Neural progenitor cell (in vitro differentiated cells): ENCODE data around the gene HECTD2. TPM values are rescaled to one million over a fixed set of nuclear protein-coding genes. Genes with fewer than 3 reads are reported as not detected.

Source experiments
- DNase-seq: peaks from one replicate; pipeline ENCODE4 v3.0.0-alpha.2; 2016; ENCODE audit warnings: low spot score
- H2AFZ ChIP-seq: fragments of 200-600 bp; sonication (generic); replicated peaks from 2 replicates; pipeline ENCODE4 v1.6.1; 2016; ENCODE audit warnings: antibody characterized with exemption
- H3F3A ChIP-seq: fragments of 200-600 bp; sonication (generic); 2 replicates; pipeline ENCODE4 v1.6.1; 2016; ENCODE audit warnings: antibody characterized with exemption, low read depth
- H3K27ac ChIP-seq: fragments of 200-600 bp; sonication (generic); 2 replicates; pipeline ENCODE4 v1.5.1; 2016; ENCODE audit warnings: mild to moderate bottlenecking
- H3K27me3 ChIP-seq: fragments of 200-600 bp; sonication (generic); 2 replicates; pipeline ENCODE4 v1.6.1; 2016; ENCODE audit warnings: mild to moderate bottlenecking, moderate library complexity
- H3K36me3 ChIP-seq: fragments of 200-600 bp; sonication (generic); 2 replicates; pipeline ENCODE4 v1.5.1; 2016
- H3K4me1 ChIP-seq: fragments of 200-600 bp; sonication (generic); 2 replicates; pipeline ENCODE4 v1.6.1; 2016; ENCODE audit warnings: mixed run types
- H3K4me2 ChIP-seq: fragments of 200-600 bp; sonication (generic); 2 replicates; pipeline ENCODE4 v1.6.1; 2016
- H3K4me3 ChIP-seq: fragments of 200-600 bp; sonication (generic); 2 replicates; pipeline ENCODE4 v1.5.1; 2016
- H3K79me2 ChIP-seq: fragments of 200-600 bp; sonication (generic); 2 replicates; pipeline ENCODE4 v1.6.1; 2016; ENCODE audit warnings: low read depth
- H3K9ac ChIP-seq: fragments of 200-600 bp; sonication (generic); 2 replicates; pipeline ENCODE4 v1.6.1; 2016
- H3K9me3 ChIP-seq: fragments of 200-600 bp; sonication (generic); 2 replicates; pipeline ENCODE4 v1.5.1; 2016; ENCODE audit warnings: low read depth
- H4K20me1 ChIP-seq: fragments of 200-600 bp; sonication (generic); 2 replicates; pipeline ENCODE4 v1.6.1; 2016; ENCODE audit warnings: low read depth
- H3K27ac Mint-ChIP-seq: 3 replicates; pipeline ENCODE4 v1.8.0; 2021; ENCODE audit warnings: mixed read lengths
- H3K27me3 Mint-ChIP-seq: 2 replicates; pipeline ENCODE4 v1.8.0; 2022; ENCODE audit warnings: low read depth, mild to moderate bottlenecking, inconsistent platforms, moderate library complexity, mixed read lengths; ENCODE audit not compliant: insufficient read depth
- H3K36me3 Mint-ChIP-seq: 3 replicates; pipeline ENCODE4 v1.8.0; 2021; ENCODE audit warnings: mixed read lengths
- H3K4me1 Mint-ChIP-seq: 3 replicates; pipeline ENCODE4 v1.8.0; 2021; ENCODE audit warnings: mixed read lengths
- H3K4me3 Mint-ChIP-seq: 3 replicates; pipeline ENCODE4 v1.8.0; 2021; ENCODE audit warnings: mild to moderate bottlenecking, moderate library complexity, mixed read lengths
- H3K9me3 Mint-ChIP-seq: 3 replicates; pipeline ENCODE4 v1.8.0; 2020; ENCODE audit warnings: mixed read lengths
- EZH2 ChIP-seq: fragments of 200-600 bp; sonication (generic); IDR thresholded peaks from 2 replicates; pipeline ENCODE4 v1.6.1; 2017; ENCODE audit warnings: antibody characterized with exemption, mild to moderate bottlenecking, moderate library complexity
- EZH2phosphoT487 ChIP-seq: fragments of 200-600 bp; sonication (generic); IDR thresholded peaks from 2 replicates; pipeline ENCODE4 v1.6.1; 2017; ENCODE audit warnings: antibody characterized with exemption
- total RNA-seq: library from RNA; depleted of rRNA; stranded (reverse); fragments of >200 nt; gene quantifications from 2 replicates; pipeline ENCODE4 v1.2.3, GENCODE V29; 2015; ENCODE audit warnings: low replicate concordance
- TF ChIP-seq, protein P1 (sequence below): fragments of 200-600 bp; sonication (generic); IDR thresholded peaks from 2 replicates; pipeline ENCODE4 v1.5.1; 2017; ENCODE audit warnings: antibody characterized with exemption, mild to moderate bottlenecking

The HECTD2 gene
- total RNA-seq, 1 donor from 2014 or later = 51.5 TPM

GRCh38 chr10:91517394-91517793, 107.2 kb downstream of the HECTD2 start:
- Mint-ChIP-seq H3K27ac (no peak overlapping the region), H3K36me3 (peaks cover 27% of the 10 kb centered on the region), H3K27me3 (no peaks in the 10 kb centered on the region), H3K4me1 (no peaks in the 10 kb centered on the region), H3K4me3 (no peak overlapping the region), H3K9me3 (no peaks in the 10 kb centered on the region)
- Histone ChIP-seq H3K4me2 (no peak overlapping the region), H3K27me3 (no peaks in the 10 kb centered on the region), H3K9ac (no peak overlapping the region), H2AFZ (no peak overlapping the region), H3K79me2 (no peaks in the 10 kb centered on the region), H3K27ac (no peak overlapping the region), H3K4me1 (no peaks in the 10 kb centered on the region), H3K4me3 (no peak overlapping the region), H4K20me1 (no peaks in the 10 kb centered on the region), H3F3A (no peaks in the 10 kb centered on the region), H3K36me3 (no peaks in the 10 kb centered on the region), H3K9me3 (peaks cover 6% of the 10 kb centered on the region)
- DNase-seq = no peak
- TF ChIP-seq EZH2 (no peak), EZH2phosphoT487 (no peak)
- TF ChIP-seq, protein P1, sequence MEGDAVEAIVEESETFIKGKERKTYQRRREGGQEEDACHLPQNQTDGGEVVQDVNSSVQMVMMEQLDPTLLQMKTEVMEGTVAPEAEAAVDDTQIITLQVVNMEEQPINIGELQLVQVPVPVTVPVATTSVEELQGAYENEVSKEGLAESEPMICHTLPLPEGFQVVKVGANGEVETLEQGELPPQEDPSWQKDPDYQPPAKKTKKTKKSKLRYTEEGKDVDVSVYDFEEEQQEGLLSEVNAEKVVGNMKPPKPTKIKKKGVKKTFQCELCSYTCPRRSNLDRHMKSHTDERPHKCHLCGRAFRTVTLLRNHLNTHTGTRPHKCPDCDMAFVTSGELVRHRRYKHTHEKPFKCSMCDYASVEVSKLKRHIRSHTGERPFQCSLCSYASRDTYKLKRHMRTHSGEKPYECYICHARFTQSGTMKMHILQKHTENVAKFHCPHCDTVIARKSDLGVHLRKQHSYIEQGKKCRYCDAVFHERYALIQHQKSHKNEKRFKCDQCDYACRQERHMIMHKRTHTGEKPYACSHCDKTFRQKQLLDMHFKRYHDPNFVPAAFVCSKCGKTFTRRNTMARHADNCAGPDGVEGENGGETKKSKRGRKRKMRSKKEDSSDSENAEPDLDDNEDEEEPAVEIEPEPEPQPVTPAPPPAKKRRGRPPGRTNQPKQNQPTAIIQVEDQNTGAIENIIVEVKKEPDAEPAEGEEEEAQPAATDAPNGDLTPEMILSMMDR = no peak

GRCh38 chr10:91519899-91520514, 109.9 kb downstream of the HECTD2 start:
- no peaks in the 10 kb centered on the region for H3K9me3 Mint-ChIP-seq
- H3K9ac ChIP-seq = no peak overlapping the region
- H3K9me3 ChIP-seq = peaks cover 6% of the 10 kb centered on the region
- peak overlapping the region; percentile 40 for H3K27ac Mint-ChIP-seq
- no peak overlapping the region for H3K4me3 Mint-ChIP-seq
- H3K36me3 Mint-ChIP-seq = peaks cover 22% of the 10 kb centered on the region
- H3K4me2 ChIP-seq = no peak overlapping the region
- H3K27me3 Mint-ChIP-seq = no peaks in the 10 kb centered on the region
- H3K4me1 Mint-ChIP-seq = no peaks in the 10 kb centered on the region
- no peaks in the 10 kb centered on the region for H3K27me3 ChIP-seq
- H3F3A ChIP-seq = no peaks in the 10 kb centered on the region
- no peaks in the 10 kb centered on the region for H3K4me1 ChIP-seq
- H3K27ac ChIP-seq = no peak overlapping the region
- TF ChIP-seq EZH2phosphoT487 = no peak
- TF ChIP-seq, protein P1 = no peak
- no peak for TF ChIP-seq EZH2
- no peaks in the 10 kb centered on the region for H3K79me2 ChIP-seq
- H3K36me3 ChIP-seq = no peaks in the 10 kb centered on the region
- peak; percentile 23 for DNase-seq
- no peak overlapping the region for H3K4me3 ChIP-seq
- H2AFZ ChIP-seq = no peak overlapping the region
- no peaks in the 10 kb centered on the region for H4K20me1 ChIP-seq

GRCh38 chr10:91520661-91521060, 110.5 kb downstream of the HECTD2 start:
- H3K4me1 ChIP-seq = no peaks in the 10 kb centered on the region
- Mint-ChIP-seq H3K27me3 (no peaks in the 10 kb centered on the region), H3K9me3 (no peaks in the 10 kb centered on the region), H3K4me1 (no peaks in the 10 kb centered on the region), H3K27ac (no peak overlapping the region), H3K4me3 (no peak overlapping the region), H3K36me3 (peaks cover 21% of the 10 kb centered on the region)
- H3K79me2 ChIP-seq = no peaks in the 10 kb centered on the region
- H3F3A ChIP-seq = no peaks in the 10 kb centered on the region
- TF ChIP-seq EZH2 = no peak
- no peak for TF ChIP-seq EZH2phosphoT487
- TF ChIP-seq, protein P1 = no peak
- no peak overlapping the region for H3K4me2 ChIP-seq
- H3K36me3 ChIP-seq = no peaks in the 10 kb centered on the region
- DNase-seq = no peak
- no peaks in the 10 kb centered on the region for H4K20me1 ChIP-seq
- H3K27ac ChIP-seq = no peak overlapping the region
- H3K9ac ChIP-seq = no peak overlapping the region
- H3K27me3 ChIP-seq = no peaks in the 10 kb centered on the region
- no peak overlapping the region for H3K4me3 ChIP-seq
- no peak overlapping the region for H2AFZ ChIP-seq
- H3K9me3 ChIP-seq = peaks cover 6% of the 10 kb centered on the region
